Spinal cord (tissue), 10 donors: Measurements from ENCODE around the gene SHC2. TPM values are rescaled to one million over a fixed set of nuclear protein-coding genes. Genes with fewer than 3 reads are reported as not detected.
"Not testable (repeated sequence)": the region's sequence is repeated elsewhere in the genome, so short reads cannot be mapped to it uniquely, and the experiment has no call there.

Source experiments
- DNase-seq, 6 donors: peaks; one replicate each; pipeline versions ENCODE4 v3.0.0 to v3.0.0-alpha.2; 2013 to 2015; ENCODE audit warnings: low spot score in 6 of 6, low read depth in 4 of 6
- H3K27ac ChIP-seq: one replicate; pipeline ENCODE4 v1.5.1; 2013; ENCODE audit warnings: low read depth, low read length, control low read depth
- H3K27me3 ChIP-seq: one replicate; pipeline ENCODE4 v1.6.1; 2013; ENCODE audit warnings: low read length; ENCODE audit not compliant: control insufficient read depth, insufficient read depth
- H3K36me3 ChIP-seq: one replicate; pipeline ENCODE4 v1.6.1; 2013; ENCODE audit warnings: low read length; ENCODE audit not compliant: control insufficient read depth, insufficient read depth
- H3K4me1 ChIP-seq: one replicate; pipeline ENCODE4 v1.6.1; 2013; ENCODE audit warnings: low read length; ENCODE audit not compliant: control insufficient read depth, insufficient read depth
- H3K4me3 ChIP-seq: one replicate; pipeline ENCODE4 v1.5.1; 2013; ENCODE audit warnings: low read depth, low read length, control low read depth
- H3K9me3 ChIP-seq: one replicate; pipeline ENCODE4 v1.6.1; 2013; ENCODE audit warnings: low read length; ENCODE audit not compliant: control insufficient read depth, insufficient read depth
- WGBS: methylation state at CpG from one replicate; pipeline ENCODE4 v1.1.5; 2013; ENCODE audit warnings: missing lambda C conversion rate; ENCODE audit not compliant: insufficient coverage; 5-methylcytosine and 5-hydroxymethylcytosine counted together
- polyA plus RNA-seq, 2 donors: library from polyadenylated mRNA; unstranded; fragments of 120-200 nt; gene quantifications; one replicate each; pipeline ENCODE4 v1.2.1, GENCODE V29; 2013; ENCODE audit not compliant: insufficient read length in 2 of 2
- total RNA-seq, 2 donors: library from RNA; depleted of rRNA in 1 of 2; stranded (reverse); fragments of 120-200 nt in 1 of 2; fragments of >200 nt in 1 of 2; gene quantifications; one replicate each; pipeline versions ENCODE4 v1.2.3 to v1.2.4, GENCODE V29; 2013 to 2014
- donor health status: healthy.

SHC2 gene
- total and polyA plus RNA-seq, 4 donors, result 15.5 to 111 (median 58.4) TPM

- DNase-seq, H3K27ac ChIP-seq, H3K9me3 ChIP-seq, H3K27me3 ChIP-seq, H3K4me1 ChIP-seq, H3K4me3 ChIP-seq: not testable (repeated sequence)
- 97% methylated on average over 33 of the region's 33 CpGs for WGBS
- H3K36me3 ChIP-seq, result peaks cover 81% of the 10 kb centered on the region
Observed at GRCh38 chr19:450912-451481, 9.8 kb downstream of the SHC2 start.

GRCh38 chr19:449916-450315 is 10.9 kb downstream of the SHC2 start:
- H3K4me1 ChIP-seq, result peaks cover 4% of the 10 kb centered on the region

GRCh38 chr19:447816-448560 is 12.8 kb downstream of the SHC2 start:
- Histone ChIP-seq H3K36me3 (peaks cover 75% of the 10 kb centered on the region), H3K4me3 (no peak overlapping the region), H3K4me1 (peaks cover 4% of the 10 kb centered on the region), H3K9me3 (no peaks in the 10 kb centered on the region), H3K27ac (no peak overlapping the region), H3K27me3 (no peaks in the 10 kb centered on the region)
- 72% methylated on average over 31 of the region's 31 CpGs for whole genome bisulfite sequencing
- DNase-seq, result no peak

More at GRCh38 chr19:449916-450315, 10.9 kb downstream of the SHC2 start:
- H3K27me3 ChIP-seq, result no peaks in the 10 kb centered on the region
- H3K4me3 ChIP-seq, result no peak overlapping the region
- no peaks in the 10 kb centered on the region for H3K9me3 ChIP-seq
- no peak for DNase-seq
- 84% methylated on average over 17 of the region's 20 CpGs for WGBS
- H3K27ac ChIP-seq, result no peak overlapping the region
- peaks cover 77% of the 10 kb centered on the region for H3K36me3 ChIP-seq

- DNase-seq, result no peak
- peaks cover 72% of the 10 kb centered on the region for H3K36me3 ChIP-seq
- peaks cover 4% of the 10 kb centered on the region for H3K4me1 ChIP-seq
- H3K9me3 ChIP-seq, result no peaks in the 10 kb centered on the region
- H3K27ac ChIP-seq, result no peak overlapping the region
- no peak overlapping the region for H3K4me3 ChIP-seq
- H3K27me3 ChIP-seq, result no peaks in the 10 kb centered on the region
- 91% methylated on average over 24 of the region's 24 CpGs for WGBS
Observed at GRCh38 chr19:447064-447426, 13.8 kb downstream of the SHC2 start.

GRCh38 chr19:444677-445210 is 16.1 kb downstream of the SHC2 start:
- no peaks in the 10 kb centered on the region for H3K27me3 ChIP-seq
- H3K4me3 ChIP-seq, result no peak overlapping the region
- DNase-seq, result no peak
- H3K9me3 ChIP-seq, result no peaks in the 10 kb centered on the region
- peaks cover 16% of the 10 kb centered on the region for H3K4me1 ChIP-seq
- 93% methylated on average over 25 of the region's 26 CpGs for WGBS
- H3K36me3 ChIP-seq, result peaks cover 78% of the 10 kb centered on the region
- no peak overlapping the region for H3K27ac ChIP-seq

GRCh38 chr19:443005-443404 is 17.8 kb downstream of the SHC2 start:
- peaks cover 14% of the 10 kb centered on the region for H3K4me1 ChIP-seq
- no peaks in the 10 kb centered on the region for H3K27me3 ChIP-seq
- DNase-seq, result no peak
- peaks cover 84% of the 10 kb centered on the region for H3K36me3 ChIP-seq
- no peaks in the 10 kb centered on the region for H3K9me3 ChIP-seq
- H3K27ac ChIP-seq, result no peak overlapping the region
- 93% methylated on average over 2 of the region's 2 CpGs for WGBS
- H3K4me3 ChIP-seq, result no peak overlapping the region

GRCh38 chr19:442085-442484 is 18.7 kb downstream of the SHC2 start:
- H3K27ac ChIP-seq, result no peak overlapping the region
- H3K4me1 ChIP-seq, result peaks cover 18% of the 10 kb centered on the region
- no peak overlapping the region for H3K4me3 ChIP-seq
- H3K9me3 ChIP-seq, result no peaks in the 10 kb centered on the region
- no peak for DNase-seq
- peaks cover 84% of the 10 kb centered on the region for H3K36me3 ChIP-seq
- H3K27me3 ChIP-seq, result no peaks in the 10 kb centered on the region
- 100% methylated on average over 1 of the region's 2 CpGs for WGBS

- peaks cover 25% of the 10 kb centered on the region for H3K4me1 ChIP-seq
- no peak overlapping the region for H3K4me3 ChIP-seq
- DNase-seq, result no peak
- WGBS, result 42% methylated on average over 22 of the region's 23 CpGs
- H3K36me3 ChIP-seq, result peaks cover 84% of the 10 kb centered on the region
- no peak overlapping the region for H3K27ac ChIP-seq
- no peaks in the 10 kb centered on the region for H3K9me3 ChIP-seq
- no peaks in the 10 kb centered on the region for H3K27me3 ChIP-seq
Observed at GRCh38 chr19:441213-441836, 19.5 kb downstream of the SHC2 start.

GRCh38 chr19:440391-441212 is 20.2 kb downstream of the SHC2 start:
- Histone ChIP-seq H3K9me3 (no peaks in the 10 kb centered on the region), H3K36me3 (peaks cover 86% of the 10 kb centered on the region), H3K4me1 (peaks cover 33% of the 10 kb centered on the region), H3K4me3 (no peak overlapping the region), H3K27ac (no peak overlapping the region), H3K27me3 (no peaks in the 10 kb centered on the region)
- 79% methylated on average over 48 of the region's 48 CpGs for WGBS
- DNase-seq, result no peak
